Breast epithelium (tissue), 3 donors: ENCODE data around the gene SPHK2.
"Not testable (repeated sequence)": the region's sequence is repeated elsewhere in the genome, so short reads cannot be mapped to it uniquely, and the experiment has no call there.

Source experiments
- CTCF ChIP-seq, 3 donors: fragments of 450-650 bp; IDR thresholded peaks; one replicate each; pipeline ENCODE4 v1.5.1; 2016 to 2017; ENCODE audit warnings: antibody characterized with exemption in 3 of 3, mild to moderate bottlenecking in 3 of 3, moderate library complexity in 3 of 3
- POLR2AphosphoS5 ChIP-seq, 3 donors: sonication (generic); formaldehyde crosslinking; IDR thresholded peaks; one replicate each; pipeline ENCODE4 v1.6.1; 2017; ENCODE audit warnings: antibody characterized with exemption in 3 of 3

- TF ChIP-seq POLR2AphosphoS5, CTCF (IDR thresholded peaks at IDR 0.05): not testable (repeated sequence)
These were observed 60.7 kb downstream of the SPHK2 start for GRCh38 chr19:48680006-48680405.
